ENCODE data around the gene LKAAEAR1. TPM values are rescaled to one million over a fixed set of nuclear protein-coding genes. Genes with fewer than 3 reads are reported as not detected.

The LKAAEAR1 gene
- total and polyA plus RNA-seq, 2 of the 13 experiments (the other 11 are each of a cell fraction or from before 2014, with no cell fraction given): not detected

DNA sequence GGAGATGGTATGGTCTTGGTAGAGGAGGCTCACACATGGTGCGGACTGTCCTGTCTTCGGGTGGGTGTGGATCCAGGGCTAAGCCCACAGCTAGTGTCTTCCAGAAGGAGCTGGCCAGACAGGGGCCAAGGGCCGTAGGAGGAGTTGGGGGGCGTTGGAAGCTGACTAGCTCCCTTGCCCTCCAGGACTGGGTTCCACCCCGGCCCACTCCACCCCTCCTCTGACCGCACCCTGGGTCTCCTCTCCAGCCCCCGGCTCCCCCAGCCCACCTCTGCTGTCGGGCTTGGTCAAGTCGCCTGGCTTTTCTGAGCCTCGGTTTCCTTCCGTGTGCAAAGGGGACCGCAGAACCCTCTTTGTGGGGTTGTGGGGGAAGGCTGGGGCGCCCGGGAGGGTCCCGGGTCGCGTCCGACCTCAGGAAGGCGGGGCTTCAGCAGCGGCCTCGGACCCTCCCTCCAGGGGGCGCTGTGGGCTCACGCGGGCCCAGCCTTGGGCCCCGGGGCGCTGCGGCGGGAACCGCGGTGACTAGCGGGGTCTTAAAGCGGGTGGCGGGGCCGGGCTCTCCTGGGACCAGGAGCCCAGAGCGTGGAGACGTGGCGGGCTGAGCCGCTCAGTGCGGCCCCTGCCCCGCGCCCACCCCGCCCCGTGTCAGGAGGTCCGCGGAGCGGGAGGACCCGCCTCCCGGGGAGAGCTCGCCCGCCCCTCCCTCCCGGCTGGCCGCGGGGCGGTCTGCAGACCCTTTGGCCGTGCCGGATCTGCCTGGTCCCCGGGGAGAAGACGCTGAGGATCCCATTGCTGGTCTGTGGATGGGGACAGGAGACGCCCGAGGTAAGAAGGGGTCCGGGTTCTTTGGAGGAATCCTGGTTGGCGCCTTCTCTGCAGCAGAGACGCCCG, 17.8 kb upstream of the LKAAEAR1 start (continued):
- TF ChIP-seq, protein P1, sequence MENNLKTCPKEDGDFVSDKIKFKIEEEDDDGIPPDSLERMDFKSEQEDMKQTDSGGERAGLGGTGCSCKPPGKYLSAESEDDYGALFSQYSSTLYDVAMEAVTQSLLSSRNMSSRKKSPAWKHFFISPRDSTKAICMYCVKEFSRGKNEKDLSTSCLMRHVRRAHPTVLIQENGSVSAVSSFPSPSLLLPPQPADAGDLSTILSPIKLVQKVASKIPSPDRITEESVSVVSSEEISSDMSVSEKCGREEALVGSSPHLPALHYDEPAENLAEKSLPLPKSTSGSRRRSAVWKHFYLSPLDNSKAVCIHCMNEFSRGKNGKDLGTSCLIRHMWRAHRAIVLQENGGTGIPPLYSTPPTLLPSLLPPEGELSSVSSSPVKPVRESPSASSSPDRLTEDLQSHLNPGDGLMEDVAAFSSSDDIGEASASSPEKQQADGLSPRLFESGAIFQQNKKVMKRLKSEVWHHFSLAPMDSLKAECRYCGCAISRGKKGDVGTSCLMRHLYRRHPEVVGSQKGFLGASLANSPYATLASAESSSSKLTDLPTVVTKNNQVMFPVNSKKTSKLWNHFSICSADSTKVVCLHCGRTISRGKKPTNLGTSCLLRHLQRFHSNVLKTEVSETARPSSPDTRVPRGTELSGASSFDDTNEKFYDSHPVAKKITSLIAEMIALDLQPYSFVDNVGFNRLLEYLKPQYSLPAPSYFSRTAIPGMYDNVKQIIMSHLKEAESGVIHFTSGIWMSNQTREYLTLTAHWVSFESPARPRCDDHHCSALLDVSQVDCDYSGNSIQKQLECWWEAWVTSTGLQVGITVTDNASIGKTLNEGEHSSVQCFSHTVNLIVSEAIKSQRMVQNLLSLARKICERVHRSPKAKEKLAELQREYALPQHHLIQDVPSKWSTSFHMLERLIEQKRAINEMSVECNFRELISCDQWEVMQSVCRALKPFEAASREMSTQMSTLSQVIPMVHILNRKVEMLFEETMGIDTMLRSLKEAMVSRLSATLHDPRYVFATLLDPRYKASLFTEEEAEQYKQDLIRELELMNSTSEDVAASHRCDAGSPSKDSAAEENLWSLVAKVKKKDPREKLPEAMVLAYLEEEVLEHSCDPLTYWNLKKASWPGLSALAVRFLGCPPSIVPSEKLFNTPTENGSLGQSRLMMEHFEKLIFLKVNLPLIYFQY (CRISPR knock-in tag; IDR thresholded peaks at IDR 0.05; ENCODE audit: borderline replicate concordance): peak; percentile 57; the same call in 1 of the 2 replicates
- TF ChIP-seq STAT5B (CRISPR knock-in tag; IDR thresholded peaks at IDR 0.05) (no peak), ZNF484 (CRISPR knock-in tag; IDR thresholded peaks at IDR 0.05; ENCODE audit: borderline replicate concordance, low read depth) (no peak), ZNF678 (CRISPR knock-in tag; IDR thresholded peaks at IDR 0.05) (no peak), GZF1 (CRISPR knock-in tag; IDR thresholded peaks at IDR 0.05) (no peak), CHD2 (IDR thresholded peaks at IDR 0.05; ENCODE audit: low read depth, low read length) (no peak), TEAD3 (CRISPR knock-in tag; optimal IDR thresholded peaks at IDR 0.05; ENCODE audit: borderline replicate concordance) (no peak), SNAPC5 (CRISPR knock-in tag; IDR thresholded peaks at IDR 0.05; ENCODE audit: borderline replicate concordance) (no peak), THYN1 (CRISPR knock-in tag; IDR thresholded peaks at IDR 0.05; ENCODE audit: borderline replicate concordance, low read depth) (no peak), KDM2A (CRISPR knock-in tag; IDR thresholded peaks at IDR 0.05; ENCODE audit: borderline replicate concordance, low read depth) (peak; percentile 88; the same call in 1 of the 2 replicates), MLLT10 (CRISPR knock-in tag; IDR thresholded peaks at IDR 0.05) (no peak), ZNF260 (CRISPR knock-in tag; IDR thresholded peaks at IDR 0.05; ENCODE audit: borderline replicate concordance, low read depth) (no peak), SRSF1 (optimal IDR thresholded peaks at IDR 0.05; ENCODE audit: low read depth, low read length) (no peak), MIER3 (CRISPR knock-in tag; IDR thresholded peaks at IDR 0.05; ENCODE audit: borderline replicate concordance) (no peak), CEBPG (CRISPR knock-in tag; IDR thresholded peaks at IDR 0.05) (no peak), SOX13 (IDR thresholded peaks at IDR 0.05) (no peak), SOX13 (CRISPR knock-in tag; conservative IDR thresholded peaks at IDR 0.05 in 1 of 2, IDR thresholded peaks at IDR 0.05 in 1 of 2) (no peak; a peak in 1 of 4 replicates), IRF2 (CRISPR knock-in tag; IDR thresholded peaks at IDR 0.05) (no peak), ZNF672 (CRISPR knock-in tag; IDR thresholded peaks at IDR 0.05) (no peak), ZBTB8A (CRISPR knock-in tag; IDR thresholded peaks at IDR 0.05; ENCODE audit: borderline replicate concordance, low read depth) (no peak)
- TF ChIP-seq, protein P2, sequence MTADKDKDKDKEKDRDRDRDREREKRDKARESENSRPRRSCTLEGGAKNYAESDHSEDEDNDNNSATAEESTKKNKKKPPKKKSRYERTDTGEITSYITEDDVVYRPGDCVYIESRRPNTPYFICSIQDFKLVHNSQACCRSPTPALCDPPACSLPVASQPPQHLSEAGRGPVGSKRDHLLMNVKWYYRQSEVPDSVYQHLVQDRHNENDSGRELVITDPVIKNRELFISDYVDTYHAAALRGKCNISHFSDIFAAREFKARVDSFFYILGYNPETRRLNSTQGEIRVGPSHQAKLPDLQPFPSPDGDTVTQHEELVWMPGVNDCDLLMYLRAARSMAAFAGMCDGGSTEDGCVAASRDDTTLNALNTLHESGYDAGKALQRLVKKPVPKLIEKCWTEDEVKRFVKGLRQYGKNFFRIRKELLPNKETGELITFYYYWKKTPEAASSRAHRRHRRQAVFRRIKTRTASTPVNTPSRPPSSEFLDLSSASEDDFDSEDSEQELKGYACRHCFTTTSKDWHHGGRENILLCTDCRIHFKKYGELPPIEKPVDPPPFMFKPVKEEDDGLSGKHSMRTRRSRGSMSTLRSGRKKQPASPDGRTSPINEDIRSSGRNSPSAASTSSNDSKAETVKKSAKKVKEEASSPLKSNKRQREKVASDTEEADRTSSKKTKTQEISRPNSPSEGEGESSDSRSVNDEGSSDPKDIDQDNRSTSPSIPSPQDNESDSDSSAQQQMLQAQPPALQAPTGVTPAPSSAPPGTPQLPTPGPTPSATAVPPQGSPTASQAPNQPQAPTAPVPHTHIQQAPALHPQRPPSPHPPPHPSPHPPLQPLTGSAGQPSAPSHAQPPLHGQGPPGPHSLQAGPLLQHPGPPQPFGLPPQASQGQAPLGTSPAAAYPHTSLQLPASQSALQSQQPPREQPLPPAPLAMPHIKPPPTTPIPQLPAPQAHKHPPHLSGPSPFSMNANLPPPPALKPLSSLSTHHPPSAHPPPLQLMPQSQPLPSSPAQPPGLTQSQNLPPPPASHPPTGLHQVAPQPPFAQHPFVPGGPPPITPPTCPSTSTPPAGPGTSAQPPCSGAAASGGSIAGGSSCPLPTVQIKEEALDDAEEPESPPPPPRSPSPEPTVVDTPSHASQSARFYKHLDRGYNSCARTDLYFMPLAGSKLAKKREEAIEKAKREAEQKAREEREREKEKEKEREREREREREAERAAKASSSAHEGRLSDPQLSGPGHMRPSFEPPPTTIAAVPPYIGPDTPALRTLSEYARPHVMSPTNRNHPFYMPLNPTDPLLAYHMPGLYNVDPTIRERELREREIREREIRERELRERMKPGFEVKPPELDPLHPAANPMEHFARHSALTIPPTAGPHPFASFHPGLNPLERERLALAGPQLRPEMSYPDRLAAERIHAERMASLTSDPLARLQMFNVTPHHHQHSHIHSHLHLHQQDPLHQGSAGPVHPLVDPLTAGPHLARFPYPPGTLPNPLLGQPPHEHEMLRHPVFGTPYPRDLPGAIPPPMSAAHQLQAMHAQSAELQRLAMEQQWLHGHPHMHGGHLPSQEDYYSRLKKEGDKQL (CRISPR knock-in tag; IDR thresholded peaks at IDR 0.05; ENCODE audit: low read depth): no peak

Measured in HepG2 (cell line).